ENCODE results near the gene TRIM65. TPM values are rescaled to one million over a fixed set of nuclear protein-coding genes. Genes with fewer than 3 reads are reported as not detected.

The TRIM65 gene
- total RNA-seq, 2 experiments from 2014 or later = 39.4 to 39.5 TPM

DNA sequence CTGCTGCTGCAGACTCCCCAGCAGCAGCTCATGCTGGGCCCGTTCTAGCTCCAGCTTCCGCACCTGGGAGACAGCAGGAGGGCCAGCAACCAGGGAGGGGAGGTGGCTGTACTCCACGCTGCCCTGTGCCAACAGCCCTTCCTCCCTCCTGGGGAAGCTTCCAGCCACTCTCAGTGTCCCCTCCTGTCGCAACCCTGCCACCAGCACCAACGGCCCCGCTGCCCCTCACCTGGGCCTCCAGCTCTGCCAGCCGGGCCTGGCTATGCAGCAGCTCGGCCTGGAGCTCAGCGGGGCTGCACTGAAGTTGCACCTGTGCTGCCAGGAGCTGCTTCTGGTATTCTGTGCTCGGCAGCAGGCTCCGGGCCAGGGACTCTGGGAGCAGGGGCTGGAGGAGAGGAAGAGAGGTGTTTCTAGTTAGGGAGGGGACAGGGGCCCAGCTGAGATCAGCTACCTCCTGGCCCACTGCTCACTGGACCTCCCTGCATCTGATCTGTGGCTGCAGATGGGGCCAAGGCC, 23.4 kb upstream of the TRIM65 start:
- CTCF ChIA-PET = interaction anchor here (0.6 to 1.6 kb wide), 2 partner anchors 14 to 245 kb away, joined by 4 read pairs; no protein-coding TSS in a partner anchor
- POLR2A ChIA-PET = interaction anchor here (0.7 kb wide), 1 partner anchor 573 kb away, joined by 3 read pairs; no protein-coding TSS in a partner anchor

GRCh38 chr17:75919611-75920010, 22.9 kb upstream of the TRIM65 start:
- CTCF ChIA-PET = interaction anchor here (0.6 to 1.6 kb wide), 2 partner anchors 14 to 245 kb away, joined by 4 read pairs; no protein-coding TSS in a partner anchor
- POLR2A ChIA-PET = no interaction called here

DNA sequence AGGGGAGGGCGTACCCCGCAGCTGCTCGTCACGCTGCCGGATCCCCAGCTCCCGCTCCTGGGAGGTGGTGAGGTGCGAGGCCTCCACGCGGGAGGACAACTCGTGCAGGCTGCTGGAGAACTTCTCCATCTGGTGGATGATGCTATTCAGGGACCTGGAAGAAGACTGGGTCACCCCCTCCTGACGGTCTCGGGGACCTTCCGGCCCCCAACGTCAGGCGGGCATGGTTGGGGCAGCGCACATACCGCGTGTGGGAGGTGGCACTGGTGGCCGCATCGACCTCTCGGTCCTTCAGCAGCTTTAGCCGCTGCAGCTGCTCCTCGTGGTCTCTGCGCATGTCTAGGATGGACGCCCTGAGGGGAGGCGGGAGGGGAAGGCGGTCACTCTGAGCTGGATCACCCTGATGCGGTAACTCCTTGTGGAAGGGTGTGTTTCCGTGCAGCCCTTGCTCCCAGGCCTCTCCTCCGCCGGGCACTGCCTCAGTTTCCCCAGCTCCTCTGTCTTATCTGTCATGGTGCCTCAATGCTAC, 21.2 kb upstream of the TRIM65 start:
- ChIA-PET POLR2A (interaction anchor here (0.6 kb wide), 1 partner anchor 62 kb away, joined by 3 read pairs; no protein-coding TSS in a partner anchor), CTCF (interaction anchor here (0.9 to 1.1 kb wide), 2 partner anchors 13 to 43 kb away, joined by 3 read pairs; no protein-coding TSS in a partner anchor)

GRCh38 chr17:75917141-75917916, 20.6 kb upstream of the TRIM65 start:
- CTCF ChIA-PET = interaction anchor here (2.6 kb wide), 1 partner anchor 12 kb away, joined by 6 read pairs; the partner anchor contains the start of gene MRPL38
- POLR2A ChIA-PET = interaction anchor here (0.6 kb wide), 2 partner anchors 63 to 86 kb away, joined by 3 to 5 read pairs; no protein-coding TSS in a partner anchor

DNA sequence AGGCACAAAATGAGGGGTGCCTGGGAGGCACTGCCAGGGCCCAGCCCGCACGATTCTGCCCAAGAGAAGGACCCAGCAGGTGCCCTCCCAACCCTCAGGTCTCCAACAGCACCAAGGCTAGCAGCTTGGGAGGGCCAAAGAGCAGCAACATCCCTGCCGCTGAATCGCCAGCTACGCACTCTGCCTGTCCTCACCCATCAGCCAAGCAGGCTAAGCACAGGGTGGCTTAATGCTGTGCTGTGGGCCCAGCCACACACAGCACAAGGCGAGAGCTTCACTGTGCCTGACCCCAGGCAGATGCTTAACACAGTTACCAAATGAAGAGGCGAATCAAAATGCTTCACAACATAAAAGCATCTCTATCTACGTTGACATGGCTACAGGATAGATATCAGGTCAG, 18.5 kb upstream of the TRIM65 start:
- ChIA-PET CTCF (interaction anchor here (0.6 to 2.6 kb wide), 4 partner anchors 10 to 98 kb away, joined by 3 to 6 read pairs (median 4); partner anchors contain the start of genes CDK3 and MRPL38), POLR2A (interaction anchor here (0.6 kb wide), 1 partner anchor 10 kb away, joined by 3 read pairs; no protein-coding TSS in a partner anchor)

- ChIA-PET CTCF (interaction anchor here (2.1 to 2.6 kb wide), 2 partner anchors 10 to 99 kb away, joined by 5 to 6 read pairs; partner anchors contain the start of gene MRPL38), POLR2A (no interaction called here)
Measured at GRCh38 chr17:75914643-75915267, 18.0 kb upstream of the TRIM65 start.

- ChIA-PET CTCF (no interaction called here), POLR2A (interaction anchor here (0.7 kb wide), 1 partner anchor 54 kb away, joined by 7 read pairs; no protein-coding TSS in a partner anchor)
Measured at GRCh38 chr17:75913537-75914210, 16.9 kb upstream of the TRIM65 start.

GRCh38 chr17:75910699-75911098, 13.9 kb upstream of the TRIM65 start:
- ChIA-PET CTCF (interaction anchor here (1.0 to 1.2 kb wide), 3 partner anchors 38 to 162 kb away, joined by 3 read pairs; no protein-coding TSS in a partner anchor), POLR2A (no interaction called here)

GRCh38 chr17:75909812-75910274, 13.1 kb upstream of the TRIM65 start:
- ChIA-PET POLR2A (no interaction called here), CTCF (interaction anchor here (0.9 to 1.5 kb wide), 6 partner anchors 61 to 162 kb away, joined by 3 to 4 read pairs (median 3); partner anchors contain the start of gene CDK3)

DNA sequence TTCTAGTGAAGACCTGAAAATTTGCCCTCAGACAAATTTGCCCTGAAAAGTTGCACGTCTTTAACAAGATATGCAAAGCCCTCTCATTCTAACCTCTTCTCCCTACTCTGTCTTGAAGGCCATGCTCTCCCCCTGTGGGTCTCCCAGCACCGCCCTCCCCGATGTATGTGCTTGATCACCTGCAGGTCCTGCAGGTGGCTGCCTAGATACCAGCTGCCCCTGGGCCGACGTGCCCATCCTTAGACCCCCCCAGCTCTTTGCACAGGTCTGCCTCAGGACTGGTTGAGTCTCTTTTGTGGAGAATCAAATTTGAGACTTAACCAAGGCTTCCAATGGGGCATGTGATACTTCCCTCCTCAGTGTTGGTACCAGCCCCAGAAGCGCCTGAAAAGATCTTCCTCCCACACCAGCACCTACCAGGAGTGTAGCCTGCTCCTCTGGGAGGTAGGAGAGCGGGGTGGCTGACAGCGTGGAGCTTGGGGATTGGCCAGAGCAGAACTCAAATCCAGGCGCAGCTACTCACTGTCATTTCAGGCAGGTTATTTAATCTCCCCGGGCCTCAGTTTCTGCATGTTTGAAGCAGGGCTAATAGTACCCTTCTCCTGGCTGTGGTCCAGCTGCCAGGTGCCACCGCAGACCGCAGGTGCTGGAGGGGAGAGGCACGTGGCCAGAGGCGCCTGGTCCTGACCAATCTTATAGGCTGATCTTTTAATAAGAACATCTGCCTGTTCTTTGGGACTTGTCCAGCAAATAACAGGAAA, 12.5 kb upstream of the TRIM65 start:
- ChIA-PET CTCF (interaction anchor here (0.9 to 1.5 kb wide), 4 partner anchors 60 to 105 kb away, joined by 3 to 4 read pairs (median 3); partner anchors contain the start of gene CDK3), POLR2A (no interaction called here)

DNA sequence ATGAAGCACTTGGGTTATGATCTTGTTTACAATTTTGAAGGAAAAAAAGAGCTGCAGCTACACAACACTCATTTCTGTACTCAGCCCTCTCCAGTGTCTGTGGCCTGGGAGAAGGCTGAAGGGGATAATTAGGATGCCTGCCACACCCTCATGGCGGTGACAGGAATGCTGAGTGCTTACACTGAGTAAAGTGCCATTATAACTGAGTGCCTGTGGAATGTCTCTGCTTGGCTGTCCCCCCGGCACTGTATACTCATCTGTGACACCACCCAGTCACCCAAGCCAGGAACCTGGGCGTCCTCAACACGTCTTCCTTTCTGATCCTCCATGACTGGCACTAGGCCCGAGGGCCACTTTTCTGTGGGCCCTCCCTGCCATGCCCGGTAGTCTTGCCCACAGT, 11.4 kb upstream of the TRIM65 start:
- ChIA-PET POLR2A (no interaction called here), CTCF (interaction anchor here (5.4 kb wide), 1 partner anchor 95 kb away, joined by 59 read pairs; the partner anchor contains the start of gene CDK3)

- POLR2A ChIA-PET = interaction anchor here (0.8 kb wide), 1 partner anchor 9 kb away, joined by 3 read pairs; the partner anchor contains the start of gene TRIM65
Measured at GRCh38 chr17:75906143-75906884, 9.6 kb upstream of the TRIM65 start.

DNA sequence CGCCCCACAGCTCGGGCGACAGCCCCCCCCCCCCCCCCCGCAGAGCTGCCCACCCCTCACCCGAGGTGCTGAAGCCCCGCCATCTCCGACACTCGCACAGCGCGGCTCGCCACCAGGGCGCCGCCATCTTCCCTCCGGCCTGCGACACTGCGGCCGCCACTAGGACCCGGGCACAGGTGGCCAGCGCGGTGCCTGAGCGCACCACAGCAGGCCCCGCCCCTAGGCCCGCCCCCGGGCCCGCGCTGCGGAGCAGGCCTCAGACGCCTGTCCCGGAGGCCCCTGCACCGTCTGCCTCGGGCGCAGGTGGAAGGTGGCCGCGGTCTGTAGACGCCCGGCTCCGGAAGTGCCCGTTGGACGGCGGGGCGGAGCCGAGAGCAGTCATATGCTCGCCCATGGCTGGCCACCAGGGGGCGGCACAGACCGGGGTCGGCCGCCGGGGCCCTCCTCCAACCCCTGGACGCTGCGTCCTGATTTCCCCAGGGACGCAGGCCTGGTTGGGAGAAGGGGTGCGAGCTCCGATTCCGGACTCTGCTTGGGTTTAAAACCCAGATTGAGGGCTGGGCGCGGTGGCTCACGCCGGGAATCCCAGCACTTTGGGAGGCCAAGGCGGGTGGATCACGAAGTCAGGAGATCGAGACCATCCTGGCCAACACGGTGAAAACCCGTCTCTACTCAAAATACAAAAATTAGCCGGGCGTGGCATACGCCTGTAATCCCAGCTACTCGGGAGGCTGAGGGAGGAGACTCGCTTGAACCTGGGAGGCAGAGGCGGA, 8.2 kb upstream of the TRIM65 start, which contains the start of gene MRPL38:
TSS of gene MRPL38 (minus strand) at position 136 of the 773 bp plus-strand sequence. CDS start at position 127, 9 bp downstream.
- POLR2A ChIA-PET = interaction anchor here (0.5 to 1.0 kb wide), 5 partner anchors 9 to 609 kb away, joined by 3 to 4 read pairs (median 3); partner anchors contain the start of genes FBF1 and TRIM65

More at GRCh38 chr17:75906143-75906884, 9.6 kb upstream of the TRIM65 start:
- CTCF ChIA-PET = interaction anchor here (0.6 to 5.4 kb wide), 10 partner anchors 10 to 215 kb away, joined by 3 to 59 read pairs (median 6); partner anchors contain the start of genes CDK3 and TRIM65

GRCh38 chr17:75902406-75902805, 5.7 kb upstream of the TRIM65 start:
- CTCF ChIA-PET = interaction anchor here (1.0 to 1.2 kb wide), 2 partner anchors 23 to 47 kb away, joined by 3 read pairs; partner anchors contain the start of gene WBP2
- POLR2A ChIA-PET = no interaction called here

More for the DNA sequence above, 8.2 kb upstream of the TRIM65 start, which contains the start of gene MRPL38:
- CTCF ChIA-PET = interaction anchor here (0.6 to 5.4 kb wide), 20 partner anchors 8 to 217 kb away, joined by 3 to 59 read pairs (median 4); partner anchors contain the start of genes CDK3, FBF1, TRIM65 and WBP2

- ChIA-PET POLR2A (no interaction called here), CTCF (no interaction called here)
Measured at GRCh38 chr17:75901727-75902126, 5.0 kb upstream of the TRIM65 start.

Measured in activated CD8-positive, alpha-beta memory T cell treated with anti-CD3 and anti-CD28 coated beads for 36 hours (primary cell).